Mesendoderm (in vitro differentiated cells): ENCODE results near the gene C6.
A peak's percentile ranks its signal among the peaks of the same experiment; 100 is the strongest.

ENCODE experiments used
- DNase-seq: peaks from one replicate; pipeline ENCODE4 v3.0.0; 2013
- H2AK5ac ChIP-seq: 2 replicates; pipeline ENCODE4 v1.6.1; 2013; ENCODE audit warnings: low read length, inconsistent platforms
- H2BK120ac ChIP-seq: 2 replicates; pipeline ENCODE4 v1.6.1; 2013; ENCODE audit warnings: low read depth, mild to moderate bottlenecking, low read length, moderate library complexity, mixed read lengths
- H2BK15ac ChIP-seq: replicated peaks from 2 replicates; pipeline ENCODE4 v1.6.1; 2013; ENCODE audit warnings: low read depth, mild to moderate bottlenecking, moderate library complexity
- H2BK5ac ChIP-seq: 2 replicates; pipeline ENCODE4 v1.6.1; 2013; ENCODE audit warnings: low read length, inconsistent platforms
- H3K18ac ChIP-seq: 2 replicates; pipeline ENCODE4 v1.6.1; 2013; ENCODE audit warnings: mild to moderate bottlenecking, low read length, mixed read lengths
- H3K23ac ChIP-seq: one replicate; pipeline ENCODE4 v1.6.1; 2013; ENCODE audit warnings: low read length
- H3K27ac ChIP-seq: 2 replicates; pipeline ENCODE4 v1.5.1; 2013; ENCODE audit warnings: low read depth, mild to moderate bottlenecking, inconsistent platforms, low read length, moderate library complexity
- H3K27me3 ChIP-seq: 2 replicates; pipeline ENCODE4 v1.6.1; 2013; ENCODE audit warnings: low read length, control low read depth, mild to moderate bottlenecking, inconsistent platforms; ENCODE audit not compliant: insufficient read depth, poor library complexity
- H3K36me3 ChIP-seq: 2 replicates; pipeline ENCODE4 v1.6.1; 2013; ENCODE audit warnings: low read length, inconsistent platforms; ENCODE audit not compliant: control insufficient read depth, insufficient read depth
- H3K4ac ChIP-seq: one replicate; pipeline ENCODE4 v1.6.1; 2013; ENCODE audit warnings: low read depth, mild to moderate bottlenecking, low read length, moderate library complexity
- H3K4me1 ChIP-seq: 2 replicates; pipeline ENCODE4 v1.6.1; 2013; ENCODE audit warnings: low read depth, low read length, inconsistent platforms; ENCODE audit not compliant: control insufficient read depth
- H3K4me2 ChIP-seq: 2 replicates; pipeline ENCODE4 v1.6.1; 2013; ENCODE audit warnings: low read length
- H3K4me3 ChIP-seq: 2 replicates; pipeline ENCODE4 v1.5.1; 2013; ENCODE audit warnings: mild to moderate bottlenecking, low read length
- H3K56ac ChIP-seq: one replicate; pipeline ENCODE4 v1.6.1; 2013; ENCODE audit warnings: low read length
- H3K79me1 ChIP-seq: 2 replicates; pipeline ENCODE4 v1.6.1; 2013; ENCODE audit warnings: low read length, inconsistent platforms
- H3K79me2 ChIP-seq: 2 replicates; pipeline ENCODE4 v1.6.1; 2013; ENCODE audit warnings: mild to moderate bottlenecking, low read length; ENCODE audit not compliant: control insufficient read depth, insufficient read depth
- H3K9ac ChIP-seq: 2 replicates; pipeline ENCODE4 v1.6.1; 2013; ENCODE audit warnings: low read length, inconsistent platforms
- H4K5ac ChIP-seq: one replicate; pipeline ENCODE4 v1.6.1; 2013; ENCODE audit warnings: low read length
- H4K8ac ChIP-seq: one replicate; pipeline ENCODE4 v1.6.1; 2013; ENCODE audit warnings: low read depth, mild to moderate bottlenecking, control low read depth, low read length, moderate library complexity
- WGBS: extraction: QIAGEN DNeasy Blood & Tissue Kit; methylation state at CpG from one replicate; pipeline ENCODE4 v1.1.7; 2013; ENCODE audit warnings: low lambda C conversion rate, missing lambda C conversion rate; ENCODE audit not compliant: insufficient coverage; ENCODE audit errors: extremely low coverage; 5-methylcytosine and 5-hydroxymethylcytosine counted together

Gene C6

GRCh38 chr5:41095324-41096101, 117.8 kb downstream of the C6 start:
- H2BK120ac ChIP-seq: no peak overlapping the region
- H3K56ac ChIP-seq: no peak overlapping the region
- no peak overlapping the region for H3K4me3 ChIP-seq
- no peak for DNase-seq
- H3K79me2 ChIP-seq: no peaks in the 10 kb centered on the region
- no peak overlapping the region for H4K8ac ChIP-seq
- H3K27ac ChIP-seq: no peak overlapping the region
- no peak overlapping the region for H2BK5ac ChIP-seq
- H3K4ac ChIP-seq: no peak overlapping the region
- no peak overlapping the region for H3K9ac ChIP-seq
- H3K23ac ChIP-seq: no peak overlapping the region
- WGBS: no CpG with 5 or more reads among the region's 5 CpGs
- no peaks in the 10 kb centered on the region for H3K4me1 ChIP-seq
- H3K18ac ChIP-seq: no peak overlapping the region
- no peaks in the 10 kb centered on the region for H3K36me3 ChIP-seq
- H3K27me3 ChIP-seq: no peaks in the 10 kb centered on the region
- no peak overlapping the region for H4K5ac ChIP-seq
- no peak overlapping the region for H2BK15ac ChIP-seq
- no peak overlapping the region for H2AK5ac ChIP-seq
- no peak overlapping the region for H3K4me2 ChIP-seq
- H3K79me1 ChIP-seq: no peaks in the 10 kb centered on the region

GRCh38 chr5:41094871-41095270, 118.5 kb downstream of the C6 start:
- H4K5ac ChIP-seq: no peak overlapping the region
- no peaks in the 10 kb centered on the region for H3K79me1 ChIP-seq
- H2BK5ac ChIP-seq: no peak overlapping the region
- no peak overlapping the region for H3K27ac ChIP-seq
- no peaks in the 10 kb centered on the region for H3K36me3 ChIP-seq
- H2BK120ac ChIP-seq: no peak overlapping the region
- no peak overlapping the region for H3K23ac ChIP-seq
- H3K4me3 ChIP-seq: no peak overlapping the region
- H4K8ac ChIP-seq: no peak overlapping the region
- no peak overlapping the region for H3K4ac ChIP-seq
- no peak overlapping the region for H2BK15ac ChIP-seq
- H3K9ac ChIP-seq: no peak overlapping the region
- no peaks in the 10 kb centered on the region for H3K79me2 ChIP-seq
- no peak overlapping the region for H3K18ac ChIP-seq
- H2AK5ac ChIP-seq: no peak overlapping the region
- H3K4me2 ChIP-seq: no peak overlapping the region
- H3K56ac ChIP-seq: no peak overlapping the region
- no CpG with 5 or more reads among the region's 2 CpGs for WGBS
- H3K27me3 ChIP-seq: no peaks in the 10 kb centered on the region
- DNase-seq: peak; percentile 45
- H3K4me1 ChIP-seq: no peaks in the 10 kb centered on the region

- no peak overlapping the region for H3K4me2 ChIP-seq
- no peak overlapping the region for H3K4me3 ChIP-seq
- H4K8ac ChIP-seq: no peak overlapping the region
- no peak overlapping the region for H2BK120ac ChIP-seq
- H2BK15ac ChIP-seq: no peak overlapping the region
- H2AK5ac ChIP-seq: no peak overlapping the region
- H3K23ac ChIP-seq: no peak overlapping the region
- no peak overlapping the region for H3K4ac ChIP-seq
- H3K9ac ChIP-seq: no peak overlapping the region
- H3K18ac ChIP-seq: no peak overlapping the region
- no peaks in the 10 kb centered on the region for H3K4me1 ChIP-seq
- H2BK5ac ChIP-seq: no peak overlapping the region
- H4K5ac ChIP-seq: no peak overlapping the region
- no peak for DNase-seq
- H3K27me3 ChIP-seq: no peaks in the 10 kb centered on the region
- no peaks in the 10 kb centered on the region for H3K36me3 ChIP-seq
- H3K79me1 ChIP-seq: no peaks in the 10 kb centered on the region
- no peak overlapping the region for H3K27ac ChIP-seq
- no CpG with 5 or more reads among the region's 1 CpG for WGBS
- no peaks in the 10 kb centered on the region for H3K79me2 ChIP-seq
- H3K56ac ChIP-seq: no peak overlapping the region
These were observed 119.5 kb downstream of the C6 start for GRCh38 chr5:41093803-41094202.
